Esophagus (tissue), 2 donors: ENCODE data around the gene SRD5A1. TPM values are rescaled to one million over a fixed set of nuclear protein-coding genes. Genes with fewer than 3 reads are reported as not detected.

Source experiments
- H3K27ac ChIP-seq, 2 donors: one replicate each; pipeline ENCODE4 v1.5.1; 2013; ENCODE audit warnings: low read depth in 2 of 2, mild to moderate bottlenecking in 2 of 2, inconsistent platforms in 1 of 2, low read length in 1 of 2, moderate library complexity in 1 of 2
- H3K27me3 ChIP-seq, 2 donors: one replicate each; pipeline ENCODE4 v1.6.1; 2013; ENCODE audit warnings: low read length in 2 of 2, control low read depth in 1 of 2, mild to moderate bottlenecking in 1 of 2; ENCODE audit not compliant: insufficient read depth in 2 of 2, control insufficient read depth in 1 of 2
- H3K36me3 ChIP-seq, 2 donors: one replicate each; pipeline ENCODE4 v1.6.1; 2013; ENCODE audit warnings: low read length in 1 of 2; ENCODE audit not compliant: control insufficient read depth in 2 of 2, insufficient read depth in 2 of 2
- H3K4me1 ChIP-seq, 2 donors: one replicate each; pipeline ENCODE4 v1.6.1; 2013; ENCODE audit warnings: low read length in 1 of 2; ENCODE audit not compliant: control insufficient read depth in 2 of 2, insufficient read depth in 2 of 2
- H3K4me3 ChIP-seq, 2 donors: one replicate each; pipeline ENCODE4 v1.5.1; 2013; ENCODE audit warnings: low read length in 2 of 2, mild to moderate bottlenecking in 2 of 2, low read depth in 1 of 2, moderate library complexity in 1 of 2
- H3K9me3 ChIP-seq, 2 donors: one replicate each; pipeline ENCODE4 v1.6.1; 2013; ENCODE audit warnings: mild to moderate bottlenecking in 2 of 2, low read depth in 1 of 2, low read length in 1 of 2, moderate library complexity in 1 of 2; ENCODE audit not compliant: control insufficient read depth in 2 of 2, insufficient read depth in 1 of 2
- WGBS, 2 donors: extraction: QIAGEN DNeasy Blood & Tissue Kit; methylation state at CpG; one replicate each; pipeline ENCODE4 v1.1.7; 2013; 5-methylcytosine and 5-hydroxymethylcytosine counted together
- polyA plus RNA-seq, 2 donors: library from polyadenylated mRNA; stranded (reverse); fragments of 200-250 nt; gene quantifications; one replicate each; pipeline ENCODE4 v1.2.3, GENCODE V29; 2013
- donor health status: healthy with polysubstance abuse.
- donor health status: Bipolar disorder and iron deficiency.

SRD5A1 gene
- polyA plus RNA-seq, 2 donors = 8.5 to 25.6 TPM

- H3K9me3 ChIP-seq = no peaks in the 10 kb centered on the region
- H3K4me3 ChIP-seq = no peak overlapping the region
- no peak overlapping the region for H3K27ac ChIP-seq
- no peaks in the 10 kb centered on the region for H3K36me3 ChIP-seq
- 57 to 63% methylated on average over 3 of the region's 3 CpGs for WGBS, 2 donors
- no peaks in the 10 kb centered on the region for H3K27me3 ChIP-seq
- H3K4me1 ChIP-seq = no peaks in the 10 kb centered on the region
These were observed 40.6 kb upstream of the SRD5A1 start for GRCh38 chr5:6592601-6593000.

- H3K36me3 ChIP-seq = peaks cover 1 to 4% of the 10 kb centered on the region in 2 donors
- H3K27ac ChIP-seq = no peak overlapping the region
- WGBS, 2 donors = 66 to 81% methylated on average over 14 of the region's 14 CpGs
- no peaks in the 10 kb centered on the region for H3K4me1 ChIP-seq
- no peak overlapping the region for H3K4me3 ChIP-seq
- no peaks in the 10 kb centered on the region for H3K27me3 ChIP-seq
- no peaks in the 10 kb centered on the region for H3K9me3 ChIP-seq
These were observed 39.9 kb upstream of the SRD5A1 start for GRCh38 chr5:6593148-6594016.

- Histone ChIP-seq H3K9me3 (no peaks in the 10 kb centered on the region), H3K27ac (no peak overlapping the region), H3K4me1 (no peaks in the 10 kb centered on the region), H3K36me3 (peaks cover 7 to 10% of the 10 kb centered on the region in 2 donors), H3K27me3 (no peaks in the 10 kb centered on the region), H3K4me3 (no peak overlapping the region)
- 79 to 83% methylated on average over 6 of the region's 6 CpGs for WGBS, 2 donors
These were observed 39.2 kb upstream of the SRD5A1 start for GRCh38 chr5:6594066-6594465.

GRCh38 chr5:6595405-6595804 lies 37.8 kb upstream of the SRD5A1 start:
- H3K9me3 ChIP-seq = no peaks in the 10 kb centered on the region
- H3K36me3 ChIP-seq = peaks cover 10 to 15% of the 10 kb centered on the region in 2 donors
- H3K4me3 ChIP-seq = no peak overlapping the region
- 66 to 76% methylated on average over 3 of the region's 3 CpGs for WGBS, 2 donors
- no peak overlapping the region for H3K27ac ChIP-seq
- H3K4me1 ChIP-seq = no peaks in the 10 kb centered on the region
- no peaks in the 10 kb centered on the region for H3K27me3 ChIP-seq

- H3K27ac ChIP-seq = no peak overlapping the region
- no peak overlapping the region for H3K4me3 ChIP-seq
- H3K9me3 ChIP-seq = no peaks in the 10 kb centered on the region
- 84 to 94% methylated on average over 5 of the region's 5 CpGs for WGBS, 2 donors
- peaks cover 15 to 22% of the 10 kb centered on the region in 2 donors for H3K36me3 ChIP-seq
- H3K27me3 ChIP-seq = no peaks in the 10 kb centered on the region
- no peaks in the 10 kb centered on the region for H3K4me1 ChIP-seq
These were observed 36.9 kb upstream of the SRD5A1 start for GRCh38 chr5:6596388-6596787.

GRCh38 chr5:6597557-6597956 lies 35.7 kb upstream of the SRD5A1 start:
- no peaks in the 10 kb centered on the region for H3K9me3 ChIP-seq
- peak overlapping the region in 1 of 2 donors; percentile 52 for H3K27ac ChIP-seq
- H3K4me3 ChIP-seq = no peak overlapping the region
- H3K36me3 ChIP-seq = peaks cover 23 to 32% of the 10 kb centered on the region in 2 donors
- 89 to 94% methylated on average over 6 of the region's 6 CpGs for WGBS, 2 donors
- no peaks in the 10 kb centered on the region for H3K27me3 ChIP-seq
- no peaks in the 10 kb centered on the region for H3K4me1 ChIP-seq

GRCh38 chr5:6598351-6598900 lies 34.8 kb upstream of the SRD5A1 start:
- no peaks in the 10 kb centered on the region for H3K9me3 ChIP-seq
- H3K36me3 ChIP-seq = peaks cover 23 to 32% of the 10 kb centered on the region in 2 donors
- H3K27ac ChIP-seq = peak overlapping the region in 1 of 2 donors; percentile 11
- 80 to 86% methylated on average over 14 of the region's 14 CpGs for WGBS, 2 donors
- no peaks in the 10 kb centered on the region for H3K4me1 ChIP-seq
- H3K4me3 ChIP-seq = no peak overlapping the region
- H3K27me3 ChIP-seq = no peaks in the 10 kb centered on the region

GRCh38 chr5:6599739-6600138 lies 33.5 kb upstream of the SRD5A1 start:
- H3K27ac ChIP-seq = no peak overlapping the region
- H3K4me1 ChIP-seq = no peaks in the 10 kb centered on the region
- WGBS, 2 donors = 91 to 92% methylated on average over 8 of the region's 8 CpGs
- H3K9me3 ChIP-seq = no peaks in the 10 kb centered on the region
- H3K27me3 ChIP-seq = no peaks in the 10 kb centered on the region
- no peak overlapping the region for H3K4me3 ChIP-seq
- H3K36me3 ChIP-seq = peaks cover 27 to 41% of the 10 kb centered on the region in 2 donors

GRCh38 chr5:6601271-6601670 lies 32.0 kb upstream of the SRD5A1 start:
- Histone ChIP-seq H3K4me3 (no peak overlapping the region), H3K4me1 (no peaks in the 10 kb centered on the region), H3K36me3 (peaks cover 31 to 45% of the 10 kb centered on the region in 2 donors), H3K9me3 (no peaks in the 10 kb centered on the region), H3K27me3 (no peaks in the 10 kb centered on the region), H3K27ac (no peak overlapping the region)
- WGBS, 2 donors = 91 to 92% methylated on average over 11 of the region's 11 CpGs
